ENCODE data around the gene JAM3. TPM values are rescaled to one million over a fixed set of nuclear protein-coding genes. Genes with fewer than 3 reads are reported as not detected.

The JAM3 gene
- total RNA-seq, 2 donors from 2014 or later, result 28.5 to 38.1 TPM

DNA sequence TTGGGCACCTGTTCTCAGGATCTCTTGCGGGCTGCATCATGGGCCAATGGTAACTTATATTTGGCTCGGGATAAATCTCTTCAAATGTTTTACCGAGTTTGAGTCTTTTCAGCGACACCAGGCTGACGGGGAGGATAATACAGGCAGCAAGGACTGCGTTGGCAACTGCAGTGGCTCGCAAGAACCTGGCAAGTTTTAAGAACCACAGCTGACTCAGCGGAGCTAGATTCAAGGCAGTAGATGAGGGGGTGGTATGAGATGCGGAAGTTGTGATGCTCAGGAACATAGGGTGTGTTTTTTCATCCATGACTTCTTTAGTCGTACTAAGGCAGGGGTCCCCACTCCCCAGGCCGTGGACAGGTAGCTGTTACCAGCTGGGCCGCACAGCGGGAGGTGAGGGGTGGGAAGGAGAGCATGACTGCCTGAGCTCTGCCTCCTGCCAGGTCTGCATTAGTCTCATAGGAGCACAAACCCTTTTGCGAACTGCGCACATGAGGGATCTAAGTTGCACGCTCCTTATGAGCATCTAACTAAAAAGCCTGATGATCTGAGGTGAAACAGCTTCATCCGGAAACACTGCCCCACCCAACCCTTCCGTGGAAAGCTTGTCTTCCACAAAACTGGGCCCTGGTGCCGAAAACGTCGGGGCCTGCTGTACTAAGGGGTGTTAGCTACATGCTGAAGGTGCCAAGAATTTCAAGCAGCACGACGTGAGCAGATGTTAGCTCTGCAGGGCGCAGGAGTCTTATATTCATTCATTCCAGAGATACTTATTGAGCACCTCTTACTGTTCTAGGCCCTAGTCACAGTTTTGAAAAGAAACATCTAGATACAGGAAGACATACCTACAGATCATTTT, 6.4 kb upstream of the JAM3 start:
- no peaks in the 10 kb centered on the region for H3K4me1 ChIP-seq
- TF ChIP-seq, protein P1, sequence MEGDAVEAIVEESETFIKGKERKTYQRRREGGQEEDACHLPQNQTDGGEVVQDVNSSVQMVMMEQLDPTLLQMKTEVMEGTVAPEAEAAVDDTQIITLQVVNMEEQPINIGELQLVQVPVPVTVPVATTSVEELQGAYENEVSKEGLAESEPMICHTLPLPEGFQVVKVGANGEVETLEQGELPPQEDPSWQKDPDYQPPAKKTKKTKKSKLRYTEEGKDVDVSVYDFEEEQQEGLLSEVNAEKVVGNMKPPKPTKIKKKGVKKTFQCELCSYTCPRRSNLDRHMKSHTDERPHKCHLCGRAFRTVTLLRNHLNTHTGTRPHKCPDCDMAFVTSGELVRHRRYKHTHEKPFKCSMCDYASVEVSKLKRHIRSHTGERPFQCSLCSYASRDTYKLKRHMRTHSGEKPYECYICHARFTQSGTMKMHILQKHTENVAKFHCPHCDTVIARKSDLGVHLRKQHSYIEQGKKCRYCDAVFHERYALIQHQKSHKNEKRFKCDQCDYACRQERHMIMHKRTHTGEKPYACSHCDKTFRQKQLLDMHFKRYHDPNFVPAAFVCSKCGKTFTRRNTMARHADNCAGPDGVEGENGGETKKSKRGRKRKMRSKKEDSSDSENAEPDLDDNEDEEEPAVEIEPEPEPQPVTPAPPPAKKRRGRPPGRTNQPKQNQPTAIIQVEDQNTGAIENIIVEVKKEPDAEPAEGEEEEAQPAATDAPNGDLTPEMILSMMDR (IDR thresholded peaks at IDR 0.05), result no peak
- no peaks in the 10 kb centered on the region for H3K9me3 ChIP-seq
- H3K27ac ChIP-seq, result no peak overlapping the region
- DNase-seq (ENCODE audit: low spot score), result no peak
- H3K36me3 ChIP-seq, result no peaks in the 10 kb centered on the region
- H3K27me3 ChIP-seq, result no peaks in the 10 kb centered on the region
- no peak overlapping the region for H3K4me3 ChIP-seq

DNA sequence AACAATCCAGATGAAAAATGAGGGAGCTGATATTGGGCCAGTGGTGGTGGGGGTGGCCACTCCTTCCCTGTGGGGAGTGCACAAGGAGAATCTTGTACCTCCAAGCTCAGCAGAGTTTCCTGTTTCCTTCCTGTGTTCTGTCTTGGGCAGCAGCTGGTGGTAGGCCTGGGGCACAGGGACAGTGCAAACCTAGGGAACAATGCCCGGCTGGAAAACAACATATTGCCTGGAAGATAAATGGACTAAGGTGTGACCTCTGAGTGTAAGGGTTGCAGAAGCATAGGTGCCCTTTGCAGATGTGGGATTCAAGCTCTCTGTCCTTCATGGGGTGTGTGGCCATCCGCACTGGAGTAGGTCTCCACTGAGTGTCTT, 5.8 kb upstream of the JAM3 start:
- no peaks in the 10 kb centered on the region for H3K9me3 ChIP-seq
- H3K27me3 ChIP-seq, result no peaks in the 10 kb centered on the region
- H3K36me3 ChIP-seq, result no peaks in the 10 kb centered on the region
- no peak overlapping the region for H3K27ac ChIP-seq
- H3K4me3 ChIP-seq, result no peak overlapping the region
- TF ChIP-seq, protein P1 (IDR thresholded peaks at IDR 0.05), result no peak
- DNase-seq (ENCODE audit: low spot score), result no peak
- H3K4me1 ChIP-seq, result no peaks in the 10 kb centered on the region

DNA sequence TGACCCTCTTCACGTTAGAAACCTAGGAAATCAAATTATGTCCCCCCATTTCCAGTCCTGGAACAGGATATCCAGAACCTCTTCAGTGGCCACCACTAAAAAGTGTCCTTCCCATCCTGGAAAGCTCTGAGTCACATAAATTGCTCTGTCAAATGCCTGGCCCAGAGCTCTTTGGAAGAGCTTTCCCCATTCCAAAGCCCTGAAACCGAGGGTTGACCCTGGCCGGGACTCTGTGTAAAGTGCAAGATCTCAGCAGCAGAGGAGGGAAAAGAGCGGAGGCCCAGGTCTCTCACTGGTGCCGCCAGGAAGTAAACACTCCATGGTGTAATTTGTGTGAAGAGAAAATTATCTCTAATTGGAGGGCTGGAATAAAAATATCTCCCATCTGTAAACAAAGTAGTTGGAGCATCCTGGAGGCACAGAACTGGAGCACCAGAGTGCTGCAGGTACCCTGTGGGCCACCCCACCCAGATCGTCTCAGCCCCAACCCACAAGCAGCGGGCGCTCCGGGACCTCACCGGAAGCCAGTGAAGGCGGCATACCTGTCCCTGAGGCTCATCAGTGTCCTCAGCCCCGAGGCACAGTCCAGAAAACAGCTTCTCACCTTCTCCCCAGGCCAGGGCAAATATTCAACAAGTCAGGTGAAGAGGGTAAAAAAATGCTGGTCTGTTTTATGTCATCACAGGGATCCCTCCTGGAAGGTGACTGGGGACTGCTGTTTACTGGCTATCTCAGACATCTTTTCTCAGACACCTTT, 4.7 kb upstream of the JAM3 start:
- no peaks in the 10 kb centered on the region for H3K4me1 ChIP-seq
- no peak for DNase-seq (ENCODE audit: low spot score)
- H3K27me3 ChIP-seq, result no peaks in the 10 kb centered on the region
- no peaks in the 10 kb centered on the region for H3K9me3 ChIP-seq
- no peak overlapping the region for H3K27ac ChIP-seq
- TF ChIP-seq, protein P1 (IDR thresholded peaks at IDR 0.05), result no peak
- no peaks in the 10 kb centered on the region for H3K36me3 ChIP-seq
- no peak overlapping the region for H3K4me3 ChIP-seq

DNA sequence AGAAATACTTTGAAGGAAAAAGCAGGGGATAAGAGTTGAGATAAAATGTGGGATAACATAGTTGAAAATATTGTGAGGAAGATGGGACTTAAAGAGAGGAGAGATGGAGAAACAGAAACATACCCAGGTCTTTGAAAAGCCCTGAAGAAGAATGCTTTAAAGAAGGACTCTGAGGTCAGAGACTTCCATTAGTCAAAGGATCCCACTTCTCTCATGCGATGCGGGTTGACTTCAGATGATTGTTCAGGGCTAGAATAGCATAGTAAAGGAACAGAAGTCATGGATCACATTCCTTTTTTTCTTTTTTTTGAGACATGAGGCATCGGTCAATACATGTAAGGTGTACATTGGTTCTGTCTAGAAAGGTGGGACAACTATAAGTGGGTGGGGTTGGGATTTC, 3.5 kb upstream of the JAM3 start:
- no peak for DNase-seq (ENCODE audit: low spot score)
- Histone ChIP-seq H3K4me3 (no peak overlapping the region), H3K4me1 (peaks cover 0 to 10% of the 10 kb centered on the region in 2 donors), H3K36me3 (no peaks in the 10 kb centered on the region), H3K27ac (no peak overlapping the region), H3K9me3 (no peaks in the 10 kb centered on the region), H3K27me3 (no peaks in the 10 kb centered on the region)
- TF ChIP-seq, protein P1 (IDR thresholded peaks at IDR 0.05), result no peak

DNA sequence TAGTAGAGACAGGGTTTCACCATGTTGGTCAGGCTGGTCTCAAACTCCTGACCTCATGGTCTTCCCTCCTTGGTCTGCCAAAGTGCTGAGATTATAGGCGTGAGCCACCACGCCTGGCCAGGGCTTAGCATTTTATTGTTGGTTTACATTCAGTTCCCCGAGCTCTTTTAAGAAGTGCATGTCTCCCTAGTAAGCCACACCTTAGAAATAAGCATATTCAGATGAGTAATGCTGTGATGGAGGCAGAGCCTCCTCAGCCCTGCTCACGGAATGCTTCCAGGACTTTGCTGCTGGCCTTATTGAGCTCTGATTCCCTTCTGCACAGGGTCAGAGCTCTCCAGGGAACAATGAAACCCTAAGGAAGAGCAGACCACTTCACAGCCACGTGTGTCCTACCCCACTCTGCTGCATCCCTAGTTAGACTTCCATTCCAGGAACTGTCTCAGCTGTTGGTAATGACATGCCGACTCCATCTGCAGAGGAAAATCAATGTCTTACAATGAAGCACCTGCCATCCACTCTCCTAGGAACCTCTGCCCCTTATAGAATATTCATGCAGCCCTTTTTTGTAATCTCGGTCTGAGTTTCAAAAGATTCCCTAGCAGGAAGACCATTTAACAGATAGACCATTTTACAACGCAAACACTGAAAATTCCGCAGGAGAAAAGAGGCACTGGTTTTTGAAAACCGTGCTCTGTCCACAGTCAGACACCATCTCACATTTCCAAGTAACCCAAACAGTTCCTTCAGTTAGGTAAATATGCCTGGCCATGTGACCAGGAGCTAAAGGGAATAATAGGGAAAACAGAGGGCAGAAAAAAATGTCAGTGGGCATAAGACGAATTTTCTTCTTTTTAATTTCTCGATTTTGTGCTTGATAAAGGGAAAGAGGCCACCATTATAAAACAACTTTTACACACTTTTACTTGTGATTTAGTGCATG, 1.7 kb upstream of the JAM3 start:
- no peaks in the 10 kb centered on the region for H3K9me3 ChIP-seq
- H3K4me1 ChIP-seq, result peaks cover 0 to 14% of the 10 kb centered on the region in 2 donors
- no peak overlapping the region for H3K4me3 ChIP-seq
- TF ChIP-seq, protein P1 (IDR thresholded peaks at IDR 0.05), result no peak
- no peak overlapping the region for H3K27ac ChIP-seq
- H3K36me3 ChIP-seq, result no peaks in the 10 kb centered on the region
- no peak for DNase-seq (ENCODE audit: low spot score)
- H3K27me3 ChIP-seq, result no peaks in the 10 kb centered on the region
